Right lobe of liver (tissue), 6 donors: Measurements from ENCODE around the gene WDFY2. TPM values are rescaled to one million over a fixed set of nuclear protein-coding genes. Genes with fewer than 3 reads are reported as not detected.

ENCODE experiments used
- ATAC-seq, 4 donors: fragments of 200-7000 bp; cut with Tn5 transposase; one replicate each; pipeline ENCODE4 v1.9.1; 2020; ENCODE audit warnings: mild to moderate bottlenecking in 4 of 4, moderate library complexity in 4 of 4
- DNase-seq, 3 donors: peaks; one replicate each; pipeline ENCODE4 v3.0.0-alpha.2; 2020
- H3K27ac ChIP-seq, 3 donors: fragments of 200-600 bp; one replicate each; pipeline ENCODE4 v1.8.0; 2022
- H3K27me3 ChIP-seq, 2 donors: fragments of 200-600 bp; one replicate each; pipeline ENCODE4 v1.8.0; 2022
- H3K36me3 ChIP-seq, 4 donors: fragments of 200-600 bp; sonication (generic) in 1 of 4; one replicate each; pipeline versions ENCODE4 v1.5.1 to v1.8.0; 2017 to 2022; ENCODE audit warnings: control low read depth in 1 of 4
- H3K4me1 ChIP-seq, 4 donors: fragments of 200-600 bp; sonication (generic) in 1 of 4; one replicate each; pipeline versions ENCODE4 v1.5.1 to v1.8.0; 2017 to 2022; ENCODE audit warnings: control low read depth in 1 of 4
- H3K4me3 ChIP-seq, 3 donors: fragments of 200-600 bp; one replicate each; pipeline ENCODE4 v1.8.0; 2022
- H3K9me3 ChIP-seq, 4 donors: fragments of 200-600 bp; sonication (generic) in 1 of 4; one replicate each; pipeline versions ENCODE4 v1.5.1 to v1.8.0; 2017 to 2022; ENCODE audit warnings: control low read depth in 1 of 4
- CTCF ChIP-seq, 4 donors: fragments of 200-600 bp in 3 of 4; fragments of 450-650 bp in 1 of 4; IDR thresholded peaks; one replicate each; pipeline versions ENCODE4 v1.5.1 to v1.8.0; 2016 to 2022; ENCODE audit warnings: antibody characterized with exemption in 4 of 4, mild to moderate bottlenecking in 2 of 4
- POLR2A ChIP-seq: fragments of 450-650 bp; IDR thresholded peaks from one replicate; pipeline ENCODE4 v1.6.1; 2017; ENCODE audit warnings: antibody characterized with exemption, mild to moderate bottlenecking
- WGBS: methylation state at CpG from one replicate; pipeline ENCODE4 v1.1.6; 2018; ENCODE audit warnings: low coverage, low lambda C conversion rate; ENCODE audit not compliant: insufficient coverage; ENCODE audit errors: missing lambda C conversion rate; 5-methylcytosine and 5-hydroxymethylcytosine counted together
- intact Hi-C, 2 donors: fragments of 100-400 bp; cut with DNase I; formaldehyde crosslinking; loops; one replicate each; pipeline versions ENCODE4 v1.11.2 to v1.14.1; 2022
- long read RNA-seq: library from polyadenylated mRNA; unstranded; transcript quantifications from one replicate; pipeline ENCODE4 v2.0.0, GENCODE V29; 2019
- total RNA-seq, 6 experiments: library from RNA; depleted of rRNA in 2 of 6; stranded (reverse); fragments of >200 nt in 2 of 6; fragmentation: NEBNext Ultra II Directional in 3 of 6; extraction: Animal tissue kit (Norgen Biotek cat#: 25700) in 3 of 6; gene quantifications; one replicate each; pipeline versions ENCODE4 v1.1.0 to v1.2.4, GENCODE V29; 2016 to 2023
- donor health status: DM: no; HTN: yes; CAD: no.
- donor health status: DM: no; HTN: no; CAD: no.
- donor health status: DM: no; HTN: no; CAD: no.
- donor health status: DM: no; HTN: yes; CAD: no.
- donor health status: DM: no; HTN: yes; CAD: no.

The WDFY2 gene, protein sequence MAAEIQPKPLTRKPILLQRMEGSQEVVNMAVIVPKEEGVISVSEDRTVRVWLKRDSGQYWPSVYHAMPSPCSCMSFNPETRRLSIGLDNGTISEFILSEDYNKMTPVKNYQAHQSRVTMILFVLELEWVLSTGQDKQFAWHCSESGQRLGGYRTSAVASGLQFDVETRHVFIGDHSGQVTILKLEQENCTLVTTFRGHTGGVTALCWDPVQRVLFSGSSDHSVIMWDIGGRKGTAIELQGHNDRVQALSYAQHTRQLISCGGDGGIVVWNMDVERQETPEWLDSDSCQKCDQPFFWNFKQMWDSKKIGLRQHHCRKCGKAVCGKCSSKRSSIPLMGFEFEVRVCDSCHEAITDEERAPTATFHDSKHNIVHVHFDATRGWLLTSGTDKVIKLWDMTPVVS
- total RNA-seq, result 10 to 100 TPM in 1 of 6 experiments, 1 to 10 TPM in 5; 4.5 to 12.0 (median 7.3) TPM
- long read RNA-seq, full-length matches to known transcripts, result 4 of 5 reads
- long read RNA-seq, partial matches to known transcripts, result 0 of 5 reads
- long read RNA-seq, other reads (novel, unspliced or antisense), result 1 of 5 reads

GRCh38 chr13:51583875-51584730, at the start of gene WDFY2:
Gene WDFY2, plus strand, starts transcription at chr13:51584462. Its CDS starts 226 bp downstream, at chr13:51584688.
- Histone ChIP-seq H3K4me3 (peak within 1 kb of the TSS; percentile 87 to 92 (median 89)), H3K27ac (peak within 1 kb of the TSS; percentile 81 to 88 (median 87)), H3K36me3 (no peaks in the 10 kb centered on the region), H3K9me3 (no peaks in the 10 kb centered on the region), H3K27me3 (no peaks in the 10 kb centered on the region), H3K4me1 (peaks cover 0 to 8% (median 1%) of the 10 kb centered on the region in 4 donors)
- 0% methylated on average over 13 of the region's 81 CpGs for WGBS
- ATAC-seq, result peak; percentile 90 to 95 (median 91)
- DNase-seq, result peak; percentile 100
- TF ChIP-seq POLR2A (peak; percentile 95), CTCF (IDR thresholded peaks at IDR 0.05) (peak in 2 of 4 donors; percentile 26 to 33)
- intact Hi-C loops, result loop anchor here in 1 of 2 donors (10.0 kb wide), 1 partner anchor 129 kb away; the partner anchor contains the start of gene INTS6

GRCh38 chr13:51538591-51539179, 45.6 kb upstream of the WDFY2 start:
- WGBS, result 84% methylated on average over 5 of the region's 9 CpGs
- DNase-seq, result no peak
- Histone ChIP-seq H3K27me3 (no peaks in the 10 kb centered on the region), H3K27ac (no peak overlapping the region), H3K9me3 (no peaks in the 10 kb centered on the region), H3K4me3 (no peak overlapping the region), H3K4me1 (no peaks in the 10 kb centered on the region), H3K36me3 (no peaks in the 10 kb centered on the region)
- ATAC-seq, result no peak
- intact Hi-C loops, result no loop called here
- TF ChIP-seq CTCF (IDR thresholded peaks at IDR 0.05), result no peak
- no peak for TF ChIP-seq POLR2A

GRCh38 chr13:51539887-51540286, 44.4 kb upstream of the WDFY2 start:
- DNase-seq (no peak), ATAC-seq (no peak)
- 76% methylated on average over 2 of the region's 2 CpGs for WGBS
- Histone ChIP-seq H3K27me3 (no peaks in the 10 kb centered on the region), H3K4me1 (no peaks in the 10 kb centered on the region), H3K27ac (no peak overlapping the region), H3K9me3 (no peaks in the 10 kb centered on the region), H3K36me3 (no peaks in the 10 kb centered on the region), H3K4me3 (no peak overlapping the region)
- TF ChIP-seq POLR2A (no peak), CTCF (IDR thresholded peaks at IDR 0.05) (no peak)
- intact Hi-C loops, result no loop called here

GRCh38 chr13:51541037-51541436, 43.2 kb upstream of the WDFY2 start:
- WGBS, result 86% methylated on average over 3 of the region's 3 CpGs
- TF ChIP-seq POLR2A (no peak), CTCF (IDR thresholded peaks at IDR 0.05) (no peak)
- Histone ChIP-seq H3K9me3 (no peaks in the 10 kb centered on the region), H3K36me3 (no peaks in the 10 kb centered on the region), H3K27ac (no peak overlapping the region), H3K27me3 (no peaks in the 10 kb centered on the region), H3K4me3 (no peak overlapping the region), H3K4me1 (no peaks in the 10 kb centered on the region)
- DNase-seq (no peak), ATAC-seq (peak in 1 of 4 donors; percentile 18)
- intact Hi-C loops, result no loop called here
